ENCODE results near the gene AGL.
"Not testable (repeated sequence)": the region's sequence is repeated elsewhere in the genome, so short reads cannot be mapped to it uniquely, and the experiment has no call there.

AGL gene

DNA sequence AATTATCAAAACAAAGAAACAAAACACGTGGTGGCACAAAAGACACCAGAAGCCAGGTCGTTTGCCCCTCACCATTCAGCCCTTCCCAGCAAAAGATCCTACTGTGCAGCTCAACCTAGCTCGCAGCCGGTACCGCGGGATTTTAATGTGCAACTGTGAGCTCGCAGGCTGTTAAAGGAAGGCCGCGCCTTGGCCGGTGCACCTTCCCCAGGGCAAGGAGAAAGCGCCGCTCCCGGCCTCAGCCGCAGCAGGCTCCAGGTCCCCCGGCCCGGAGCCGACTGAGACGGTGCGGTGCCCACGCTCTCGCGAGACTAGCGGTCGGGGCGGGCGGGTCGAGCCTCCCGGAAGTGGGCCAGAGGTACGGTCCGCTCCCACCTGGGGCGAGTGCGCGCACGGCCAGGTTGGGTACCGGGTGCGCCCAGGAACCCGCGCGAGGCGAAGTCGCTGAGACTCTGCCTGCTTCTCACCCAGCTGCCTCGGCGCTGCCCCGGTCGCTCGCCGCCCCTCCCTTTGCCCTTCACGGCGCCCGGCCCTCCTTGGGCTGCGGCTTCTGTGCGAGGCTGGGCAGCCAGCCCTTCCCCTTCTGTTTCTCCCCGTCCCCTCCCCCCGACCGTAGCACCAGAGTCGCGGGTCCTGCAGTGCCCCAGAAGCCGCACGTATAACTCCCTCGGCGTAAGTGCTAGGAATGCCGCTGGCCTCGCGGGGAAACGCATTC, at the start of gene AGL:
TSS of gene AGL (plus strand) at position 618 of the 715 bp plus-strand sequence. CDS start 682 bp downstream, outside the sequence.
- DNase-seq = peak; percentile 59 to 74

- no peak for DNase-seq
Measured at GRCh38 chr1:99801584-99801983, 48.6 kb upstream of the AGL start.

- no peak for DNase-seq
Measured at GRCh38 chr1:99806882-99807281, 43.3 kb upstream of the AGL start.

- peak; percentile 92 to 95 for DNase-seq
Measured at GRCh38 chr1:99808391-99809115, 41.6 kb upstream of the AGL start.

DNA sequence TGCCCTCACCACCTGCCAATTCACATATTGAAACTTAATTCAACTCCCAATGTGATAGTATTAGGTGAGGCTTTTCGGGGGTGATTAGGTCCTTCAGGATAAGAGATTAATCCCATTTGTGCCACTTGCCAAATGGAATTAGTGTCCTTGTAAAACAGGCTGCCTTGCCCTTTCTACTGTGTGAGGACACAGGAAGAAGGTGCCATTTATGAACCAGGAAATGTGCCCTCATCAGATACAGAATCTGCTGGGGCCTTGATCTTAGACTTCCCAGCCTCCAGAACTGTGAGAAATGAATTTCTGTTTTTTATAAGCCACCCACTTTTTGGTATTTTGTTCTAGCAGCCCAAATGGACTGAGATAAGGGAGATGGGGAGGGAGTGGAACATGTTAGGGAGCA, 39.1 kb upstream of the AGL start:
- DNase-seq = no peak

GRCh38 chr1:99811747-99812146, 38.4 kb upstream of the AGL start:
- DNase-seq = no peak

- DNase-seq = no peak
Measured at GRCh38 chr1:99814373-99814900, 35.7 kb upstream of the AGL start.

GRCh38 chr1:99816656-99817055, 33.5 kb upstream of the AGL start:
- DNase-seq = no peak

DNA sequence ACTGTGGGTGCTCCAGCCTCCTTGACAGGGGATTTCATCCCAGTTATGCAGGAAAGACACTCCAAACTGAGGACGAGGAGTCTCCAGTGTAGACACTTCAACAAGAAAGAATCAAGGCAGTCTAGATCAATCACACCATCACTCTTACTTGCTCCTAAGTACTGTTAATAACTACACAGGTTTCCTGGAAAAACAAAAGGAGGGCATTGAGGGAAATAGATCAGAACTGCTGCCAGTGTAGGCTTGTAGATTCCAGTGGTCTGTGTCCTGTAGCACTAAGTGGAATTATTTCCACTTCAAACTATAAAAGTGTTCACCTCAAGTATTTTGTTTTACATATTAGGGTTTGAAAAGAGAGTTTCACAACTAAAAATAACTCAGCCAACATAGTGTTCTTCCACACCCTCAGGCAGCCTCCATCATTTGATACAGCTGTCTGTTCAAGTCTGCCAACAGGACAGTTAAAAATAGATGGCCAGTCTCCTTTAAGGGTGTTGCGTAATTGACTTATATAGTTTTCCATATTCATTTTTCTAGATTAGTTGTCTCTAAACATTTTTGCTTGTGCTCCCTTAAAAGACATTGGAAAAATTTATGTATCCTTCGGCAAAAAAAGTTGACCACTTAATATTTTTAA, 32.0 kb upstream of the AGL start:
- DNase-seq = no peak

DNA sequence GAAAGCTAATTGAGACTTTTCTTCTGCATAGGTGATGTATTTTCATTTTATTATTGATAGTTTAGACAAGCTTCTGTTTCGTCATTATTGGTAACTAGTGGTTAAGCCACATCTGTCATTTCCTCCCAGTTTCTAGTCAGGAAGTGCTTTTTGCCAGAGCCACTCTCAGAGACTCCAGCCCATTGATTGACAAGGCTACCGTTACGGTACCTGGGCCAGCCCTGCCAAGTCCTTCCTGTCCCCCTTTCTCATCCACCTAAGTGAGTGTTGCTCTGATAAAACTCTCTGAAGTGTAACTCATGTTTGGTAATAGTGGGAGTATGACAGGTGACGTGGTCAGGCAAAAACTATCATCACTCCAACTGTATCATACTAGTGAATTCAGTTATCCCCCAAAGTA, 29.6 kb upstream of the AGL start:
- peak in 1 of 2 experiments; percentile 6 for DNase-seq

DNA sequence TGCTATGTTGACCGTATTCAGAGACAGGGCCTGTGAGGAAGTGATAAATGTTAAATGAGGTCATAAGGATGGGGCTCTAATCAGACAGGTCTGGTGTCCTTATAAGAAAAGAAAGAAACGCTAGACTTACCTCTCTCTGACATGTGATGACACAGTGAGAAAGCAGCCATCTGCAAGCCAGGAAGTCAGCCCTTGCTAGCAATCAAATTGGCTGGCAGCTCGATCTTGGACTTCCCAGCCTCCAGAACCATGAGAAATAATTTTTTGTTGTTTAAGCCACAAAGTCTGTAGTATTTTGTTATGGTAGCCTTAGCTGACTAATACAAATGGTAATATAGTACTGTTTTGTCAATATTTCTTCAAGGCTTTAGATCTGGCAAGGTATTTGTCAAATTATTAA, 25.1 kb upstream of the AGL start:
- DNase-seq = no peak

GRCh38 chr1:99825702-99826101, 24.5 kb upstream of the AGL start:
- DNase-seq = no peak

DNA sequence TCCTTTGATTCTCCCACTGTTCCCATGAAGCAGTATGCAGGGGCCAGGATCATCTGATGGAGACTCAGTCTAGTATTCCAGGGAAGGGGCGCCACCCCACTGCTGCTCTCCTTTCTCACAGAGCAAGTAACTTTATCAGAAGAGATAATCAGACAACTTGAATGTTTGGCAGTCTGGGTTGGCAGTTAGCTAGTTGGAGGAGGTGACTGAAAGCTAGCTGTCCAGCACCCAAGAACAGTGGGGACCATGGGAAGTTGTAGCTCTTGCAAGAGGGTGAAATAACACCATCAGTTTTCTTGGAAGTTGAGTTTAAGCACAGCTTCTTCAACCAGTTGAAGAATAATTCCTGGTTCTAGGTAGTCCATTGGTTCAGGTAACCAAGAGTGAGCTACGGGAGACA, 22.2 kb upstream of the AGL start:
- no peak for DNase-seq

- no peak for DNase-seq
Measured at GRCh38 chr1:99829269-99829668, 20.9 kb upstream of the AGL start.

- DNase-seq = not testable (repeated sequence)
Measured at GRCh38 chr1:99833911-99834310, 16.2 kb upstream of the AGL start.

DNA sequence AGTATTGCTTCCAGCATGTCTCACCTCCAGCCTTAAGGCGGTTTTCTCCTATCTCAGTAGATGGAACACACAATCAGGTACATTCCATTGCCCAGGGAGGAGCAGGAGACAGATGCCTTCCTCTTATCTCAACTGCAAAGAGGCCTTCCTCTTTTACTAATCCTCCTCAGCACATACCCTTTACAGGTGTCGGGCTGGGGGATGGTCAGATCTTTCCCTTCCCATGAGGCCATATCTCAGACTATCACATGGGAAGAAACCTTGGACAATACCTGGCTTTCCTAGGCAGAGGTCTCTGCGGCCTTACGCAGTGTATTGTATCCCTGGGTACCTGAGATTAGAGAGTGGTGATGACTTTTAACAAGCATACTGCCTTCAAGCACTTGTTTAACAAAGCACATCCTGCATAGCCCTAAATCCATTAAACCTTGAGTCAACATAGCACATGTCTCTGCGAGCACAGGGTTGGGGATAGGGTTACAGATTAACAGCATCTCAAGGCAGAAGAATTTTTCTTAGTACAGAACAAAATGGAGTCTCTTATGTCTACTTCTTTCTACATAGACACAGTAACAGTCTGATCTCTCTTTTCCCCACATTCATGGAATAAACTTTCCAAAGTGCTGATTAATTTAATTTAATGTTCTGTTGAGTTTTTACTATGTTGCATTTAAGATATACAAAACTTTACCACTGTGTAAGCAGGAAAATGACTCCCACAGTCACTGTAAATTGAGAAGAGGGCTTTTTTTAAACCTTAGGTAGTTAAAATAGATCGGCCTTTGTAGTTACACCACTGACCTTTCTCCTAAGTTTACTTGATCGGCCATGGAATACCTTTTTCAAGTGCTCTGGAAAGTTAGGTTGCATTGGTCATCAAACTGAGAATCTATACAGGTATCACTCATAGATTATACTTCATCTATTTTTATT, 13.7 kb upstream of the AGL start:
- DNase-seq = not testable (repeated sequence)

- not testable (repeated sequence) for DNase-seq
Measured at GRCh38 chr1:99840353-99840752, 9.8 kb upstream of the AGL start.

DNA sequence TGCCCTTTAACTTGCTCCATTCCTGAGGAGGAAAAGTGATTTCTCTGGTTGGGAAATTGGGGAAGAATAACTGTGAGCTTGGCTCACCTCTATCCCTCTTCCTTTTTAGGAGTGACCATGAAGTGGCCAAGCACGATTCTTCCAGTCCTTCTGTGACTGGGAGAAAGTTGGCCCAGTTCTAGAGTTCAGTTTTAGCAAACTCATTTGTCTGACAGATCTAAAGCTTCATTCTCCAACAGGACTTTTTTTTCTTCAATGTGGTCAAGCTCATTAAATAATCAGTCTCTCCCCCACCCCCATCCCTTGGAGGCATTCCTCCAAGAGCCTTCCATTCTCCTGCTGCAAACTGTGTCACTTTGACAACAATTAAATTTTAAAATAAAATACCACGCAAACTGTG, 6.4 kb upstream of the AGL start:
- no peak for DNase-seq

- not testable (repeated sequence) for DNase-seq
Measured at GRCh38 chr1:99845201-99845600, 5.0 kb upstream of the AGL start.

DNA sequence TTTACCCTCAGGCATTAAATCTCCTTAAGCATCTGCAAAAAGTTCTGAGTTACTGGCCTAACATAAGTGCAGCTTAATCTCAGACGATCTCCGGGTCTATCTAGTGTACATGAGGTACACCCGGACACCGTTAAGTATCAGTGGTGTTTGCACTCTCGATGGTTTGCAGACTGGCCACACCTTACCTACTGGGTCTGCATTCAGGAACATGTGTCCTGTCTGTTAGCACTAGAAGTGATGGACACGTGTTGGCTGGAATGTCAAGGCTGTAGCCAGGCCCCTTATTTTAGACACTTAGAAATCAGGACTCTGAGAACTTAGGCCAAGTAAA, 783 bp upstream of the AGL start:
- no peak for DNase-seq

DNA sequence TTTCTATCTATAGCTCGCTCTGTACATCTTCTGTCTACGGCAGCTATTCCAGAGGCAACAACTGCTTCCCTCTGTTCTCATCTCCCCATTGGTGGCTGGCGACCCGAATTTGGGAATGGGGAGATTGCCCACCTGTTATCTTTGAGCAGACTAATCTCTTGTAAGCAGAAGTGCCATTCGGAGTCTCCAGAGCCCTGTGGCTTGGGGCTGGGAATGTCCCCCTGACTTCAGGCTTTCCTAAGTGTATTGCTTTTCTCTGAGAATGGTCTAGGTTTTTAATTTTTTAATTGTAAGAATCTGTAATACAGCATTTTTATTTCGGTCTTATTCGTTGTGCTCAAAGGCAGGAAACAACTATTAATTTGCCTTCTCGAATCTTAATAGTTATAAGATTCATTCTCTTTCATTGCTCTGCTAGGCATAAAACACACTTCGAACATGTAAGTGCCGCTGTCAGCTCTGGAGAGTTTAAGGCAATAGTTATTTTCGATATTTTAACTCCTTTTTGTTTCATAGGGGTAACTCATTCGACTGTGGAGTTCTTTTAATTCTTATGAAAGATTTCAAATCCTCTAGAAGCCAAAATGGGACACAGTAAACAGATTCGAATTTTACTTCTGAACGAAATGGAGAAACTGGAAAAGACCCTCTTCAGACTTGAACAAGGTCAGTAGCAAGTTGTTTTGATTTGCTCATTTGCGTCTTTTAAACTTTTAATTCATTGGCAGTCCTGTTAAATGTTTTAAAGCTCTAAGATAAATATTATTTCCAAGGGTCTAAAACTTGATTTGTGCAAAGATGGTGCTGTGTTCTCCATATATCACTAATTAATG, 514 bp downstream of the AGL start:
- DNase-seq = peak in 1 of 2 experiments; percentile 40

Measured in Kasumi-1 (cell line).